C4-2B (cell line): Measurements from ENCODE around the gene MINDY4B.

ENCODE experiments used
- H3K27ac ChIP-seq: fragments of 450-650 bp; 2 replicates; pipeline ENCODE4 v1.5.1; 2017
- CTCF ChIP-seq: fragments of 450-650 bp; conservative IDR thresholded peaks from 2 replicates; pipeline ENCODE4 v1.5.1; 2017; ENCODE audit warnings: mild to moderate bottlenecking
- ZFX ChIP-seq: fragments of 450-650 bp; IDR thresholded peaks from 2 replicates; pipeline ENCODE4 v1.6.1; 2017

The MINDY4B gene

GRCh38 chr3:150901793-150902192 lies 3.4 kb downstream of the MINDY4B start:
- no peak overlapping the region for H3K27ac ChIP-seq
- TF ChIP-seq CTCF, result no peak
- TF ChIP-seq ZFX, result no peak

- H3K27ac ChIP-seq, result no peak overlapping the region
- TF ChIP-seq ZFX (no peak), CTCF (no peak)
These were observed 6.1 kb downstream of the MINDY4B start for GRCh38 chr3:150899141-150899540.

GRCh38 chr3:150898046-150898754 lies 7.0 kb downstream of the MINDY4B start:
- H3K27ac ChIP-seq, result no peak overlapping the region
- TF ChIP-seq CTCF, result no peak
- no peak for TF ChIP-seq ZFX

- TF ChIP-seq CTCF (no peak), ZFX (no peak)
- no peak overlapping the region for H3K27ac ChIP-seq
These were observed 7.6 kb downstream of the MINDY4B start for GRCh38 chr3:150897592-150897991.

- TF ChIP-seq CTCF (no peak), ZFX (no peak)
- H3K27ac ChIP-seq, result no peak overlapping the region
These were observed 14.4 kb downstream of the MINDY4B start for GRCh38 chr3:150890831-150891230.

GRCh38 chr3:150890295-150890694 lies 14.9 kb downstream of the MINDY4B start:
- no peak overlapping the region for H3K27ac ChIP-seq
- TF ChIP-seq CTCF, result no peak
- TF ChIP-seq ZFX, result no peak

- no peak for TF ChIP-seq CTCF
- no peak for TF ChIP-seq ZFX
- no peak overlapping the region for H3K27ac ChIP-seq
These were observed 16.1 kb downstream of the MINDY4B start for GRCh38 chr3:150889106-150889505.
